WERI-Rb-1 (cell line): ENCODE data around the gene TNRC6A.

ENCODE experiments used
- DNase-seq: peaks from one replicate; pipeline ENCODE4 v3.0.0-alpha.2; 2020
- H3K27ac ChIP-seq: fragments of 250-450 bp; sonication (Bioruptor Pico); 2 replicates; pipeline ENCODE4 v1.5.1; 2020; ENCODE audit warnings: mild to moderate bottlenecking, moderate library complexity
- H3K27me3 ChIP-seq: fragments of 250-450 bp; sonication (Bioruptor Pico); 2 replicates; pipeline ENCODE4 v1.5.1; 2021; ENCODE audit warnings: mild to moderate bottlenecking, low read depth, moderate library complexity; ENCODE audit not compliant: insufficient read depth, severe bottlenecking
- H3K36me3 ChIP-seq: fragments of 250-450 bp; sonication (Bioruptor Pico); 2 replicates; pipeline ENCODE4 v1.5.1; 2020; ENCODE audit warnings: mild to moderate bottlenecking, moderate library complexity
- H3K4me3 ChIP-seq: 2 replicates; pipeline ENCODE4 v1.5.1; 2011; ENCODE audit warnings: low read depth, mild to moderate bottlenecking, control low read depth, low read length
- H3K9me3 ChIP-seq: fragments of 250-450 bp; sonication (Bioruptor Pico); 2 replicates; pipeline ENCODE4 v1.5.1; 2021; ENCODE audit warnings: mild to moderate bottlenecking, moderate library complexity; ENCODE audit not compliant: severe bottlenecking
- TF ChIP-seq, protein P1 (sequence below): IDR thresholded peaks from 2 replicates; pipeline ENCODE4 v1.5.1; 2011; ENCODE audit warnings: low read depth, mild to moderate bottlenecking, control low read depth, inconsistent platforms, low read length

Gene TNRC6A

DNA sequence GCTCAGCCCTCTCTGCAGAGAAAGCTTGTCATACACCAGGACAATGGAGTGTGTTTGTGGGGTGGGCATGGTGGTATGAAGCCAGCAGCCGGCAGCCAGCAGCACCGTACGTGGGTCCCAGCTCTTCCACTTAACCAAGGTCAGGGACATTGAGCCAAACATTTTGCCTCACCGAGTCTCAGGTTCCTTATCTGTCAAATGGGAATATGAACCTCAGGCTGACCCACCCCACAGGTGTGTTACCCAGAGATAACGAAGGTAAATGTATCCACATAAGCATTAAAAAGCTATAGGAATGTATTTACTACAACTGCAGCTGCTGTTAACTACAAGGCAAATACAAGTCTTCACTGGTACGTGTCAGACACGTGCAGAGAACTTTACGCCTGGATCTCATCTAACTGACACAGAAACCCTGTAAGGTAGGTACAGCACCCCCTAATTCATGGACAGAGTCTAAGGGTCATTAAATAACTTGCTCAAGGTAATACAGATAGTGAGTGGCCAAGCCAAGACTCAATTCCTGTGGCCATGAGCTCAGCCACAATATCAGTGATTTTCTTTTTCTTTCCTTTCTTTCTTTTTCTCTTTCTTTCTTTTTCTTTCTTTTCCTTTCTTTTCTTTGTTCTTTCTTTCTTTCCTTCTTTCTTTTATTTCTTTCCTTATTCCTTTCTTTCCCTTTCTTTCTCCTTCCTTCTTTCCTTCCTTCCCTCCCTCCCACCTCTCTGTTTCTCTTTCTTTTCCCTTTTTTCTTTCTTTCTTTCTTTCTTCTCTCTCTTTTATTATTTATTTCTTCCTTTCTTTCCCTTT is 117.3 kb downstream of the TNRC6A start:
- H3K27me3 ChIP-seq, result no peaks in the 10 kb centered on the region
- H3K4me3 ChIP-seq, result no peak overlapping the region
- no peaks in the 10 kb centered on the region for H3K36me3 ChIP-seq
- H3K27ac ChIP-seq, result no peak overlapping the region
- H3K9me3 ChIP-seq, result no peaks in the 10 kb centered on the region
- TF ChIP-seq, protein P1, sequence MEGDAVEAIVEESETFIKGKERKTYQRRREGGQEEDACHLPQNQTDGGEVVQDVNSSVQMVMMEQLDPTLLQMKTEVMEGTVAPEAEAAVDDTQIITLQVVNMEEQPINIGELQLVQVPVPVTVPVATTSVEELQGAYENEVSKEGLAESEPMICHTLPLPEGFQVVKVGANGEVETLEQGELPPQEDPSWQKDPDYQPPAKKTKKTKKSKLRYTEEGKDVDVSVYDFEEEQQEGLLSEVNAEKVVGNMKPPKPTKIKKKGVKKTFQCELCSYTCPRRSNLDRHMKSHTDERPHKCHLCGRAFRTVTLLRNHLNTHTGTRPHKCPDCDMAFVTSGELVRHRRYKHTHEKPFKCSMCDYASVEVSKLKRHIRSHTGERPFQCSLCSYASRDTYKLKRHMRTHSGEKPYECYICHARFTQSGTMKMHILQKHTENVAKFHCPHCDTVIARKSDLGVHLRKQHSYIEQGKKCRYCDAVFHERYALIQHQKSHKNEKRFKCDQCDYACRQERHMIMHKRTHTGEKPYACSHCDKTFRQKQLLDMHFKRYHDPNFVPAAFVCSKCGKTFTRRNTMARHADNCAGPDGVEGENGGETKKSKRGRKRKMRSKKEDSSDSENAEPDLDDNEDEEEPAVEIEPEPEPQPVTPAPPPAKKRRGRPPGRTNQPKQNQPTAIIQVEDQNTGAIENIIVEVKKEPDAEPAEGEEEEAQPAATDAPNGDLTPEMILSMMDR, result no peak
- DNase-seq, result no peak

DNA sequence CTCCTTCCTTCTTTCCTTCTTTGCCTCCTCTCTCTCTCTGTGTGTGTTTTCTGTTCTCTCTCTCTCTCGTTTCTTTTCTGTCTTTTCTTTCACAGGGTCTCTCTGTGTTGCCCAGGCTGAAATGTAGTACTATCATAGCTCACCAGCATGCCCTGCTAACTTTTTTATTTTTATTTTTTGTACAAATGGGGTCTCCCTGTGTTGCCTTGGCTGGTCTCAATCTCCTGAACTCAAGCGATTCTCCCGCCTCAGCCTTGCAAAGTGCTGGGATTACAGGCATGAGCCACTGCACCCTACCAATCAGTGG is 117.9 kb downstream of the TNRC6A start:
- Histone ChIP-seq H3K4me3 (no peak overlapping the region), H3K36me3 (no peaks in the 10 kb centered on the region), H3K27ac (no peak overlapping the region), H3K27me3 (no peaks in the 10 kb centered on the region), H3K9me3 (no peaks in the 10 kb centered on the region)
- TF ChIP-seq, protein P1, result no peak
- no peak for DNase-seq

DNA sequence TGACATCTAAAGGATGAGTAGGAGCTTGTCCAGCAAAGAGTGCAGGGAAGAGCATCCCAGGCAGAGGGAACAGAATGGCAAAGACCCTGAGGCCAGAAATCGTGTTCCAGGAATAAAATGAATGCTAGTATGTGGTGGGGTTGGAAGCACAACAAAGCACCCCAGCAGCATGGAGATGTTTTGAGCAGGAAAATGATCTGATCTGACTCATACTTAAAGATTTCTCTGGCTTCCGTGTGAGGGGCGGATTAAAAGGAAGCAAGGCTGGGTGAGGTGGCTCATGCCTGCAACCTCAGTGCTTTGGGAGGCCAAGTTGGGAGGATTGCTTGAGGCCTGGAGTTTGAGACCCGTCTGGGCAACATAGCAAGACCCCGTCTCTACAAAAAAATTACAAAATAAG is 118.6 kb downstream of the TNRC6A start:
- Histone ChIP-seq H3K27me3 (no peaks in the 10 kb centered on the region), H3K27ac (no peak overlapping the region), H3K36me3 (no peaks in the 10 kb centered on the region), H3K9me3 (no peaks in the 10 kb centered on the region), H3K4me3 (no peak overlapping the region)
- TF ChIP-seq, protein P1, result no peak
- no peak for DNase-seq

DNA sequence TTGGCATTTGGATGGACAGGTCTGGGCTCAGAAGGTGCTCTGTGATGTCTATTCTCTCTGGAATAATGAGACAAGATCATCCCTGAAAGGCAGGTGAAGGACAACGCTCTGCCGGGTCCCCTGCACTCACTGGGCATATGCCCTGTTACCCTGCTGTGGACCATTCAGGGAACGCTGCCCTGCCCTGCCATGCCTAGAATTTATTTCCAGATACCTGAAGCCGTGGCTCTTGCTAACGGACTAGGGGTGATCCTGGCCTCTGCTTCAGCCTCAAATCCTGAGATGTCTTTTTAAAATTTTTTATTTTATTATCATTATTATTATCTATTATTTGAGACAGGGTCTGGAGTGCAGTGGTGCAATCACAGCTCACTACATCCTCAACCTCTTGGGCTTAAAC is 120.2 kb downstream of the TNRC6A start:
- no peaks in the 10 kb centered on the region for H3K36me3 ChIP-seq
- TF ChIP-seq, protein P1, result no peak
- no peaks in the 10 kb centered on the region for H3K9me3 ChIP-seq
- DNase-seq, result no peak
- H3K27me3 ChIP-seq, result no peaks in the 10 kb centered on the region
- H3K27ac ChIP-seq, result no peak overlapping the region
- H3K4me3 ChIP-seq, result no peak overlapping the region

DNA sequence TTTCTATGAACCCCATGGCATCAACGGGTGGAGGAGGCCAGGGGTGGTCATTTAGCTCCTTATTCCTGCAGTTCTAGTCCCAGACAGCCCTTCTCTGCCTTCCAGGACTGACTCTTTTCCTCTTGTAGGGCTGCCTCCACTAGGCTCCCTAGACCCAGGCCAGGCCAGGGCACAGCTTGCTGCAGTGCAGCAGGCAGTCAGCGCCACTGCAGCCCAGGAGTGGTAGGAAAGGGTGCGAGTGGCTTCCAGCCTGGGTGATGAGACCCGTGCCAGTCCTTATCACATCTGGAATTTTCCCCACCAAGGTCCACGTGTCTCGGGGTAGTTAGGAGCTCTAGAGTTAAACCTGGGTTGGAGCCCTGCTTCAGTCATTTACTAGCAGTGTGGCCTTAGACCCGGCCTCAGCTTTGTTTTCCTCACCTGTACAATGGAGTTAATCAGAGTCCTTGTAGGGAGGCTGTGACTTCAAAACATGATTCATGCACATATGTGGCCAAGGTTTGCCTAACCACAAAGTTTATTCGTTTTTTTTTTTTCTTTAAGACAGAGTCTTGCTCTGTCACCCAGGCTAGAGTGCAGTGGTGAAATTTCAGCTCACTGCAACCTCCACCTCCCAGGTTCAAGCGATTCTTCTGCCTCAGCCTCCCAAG is 121.0 kb downstream of the TNRC6A start:
- H3K9me3 ChIP-seq, result no peaks in the 10 kb centered on the region
- TF ChIP-seq, protein P1, result no peak
- DNase-seq, result no peak
- no peaks in the 10 kb centered on the region for H3K27me3 ChIP-seq
- no peak overlapping the region for H3K4me3 ChIP-seq
- no peaks in the 10 kb centered on the region for H3K36me3 ChIP-seq
- H3K27ac ChIP-seq, result no peak overlapping the region
